PC-3 (cell line): ENCODE measurements around the gene MSL3B.

Experiments used
- EZH2 ChIP-seq: fragments of 300-600 bp; sonication (generic); IDR thresholded peaks from one replicate; pipeline ENCODE4 v1.6.1; 2017; ENCODE audit warnings: antibody characterized with exemption, mild to moderate bottlenecking, low read length; ENCODE audit not compliant: unreplicated experiment
- EZH2phosphoT487 ChIP-seq: fragments of 300-600 bp; sonication (generic); IDR thresholded peaks from 2 replicates; pipeline ENCODE4 v1.6.1; 2018; ENCODE audit warnings: mild to moderate bottlenecking, antibody characterized with exemption, low read length, borderline replicate concordance
- TF ChIP-seq, protein P1 (sequence below): fragments of 300-600 bp; sonication (generic); conservative IDR thresholded peaks from 2 replicates; pipeline ENCODE4 v1.5.1; 2017; ENCODE audit warnings: antibody characterized with exemption, low read depth, mild to moderate bottlenecking, low read length

DNA sequence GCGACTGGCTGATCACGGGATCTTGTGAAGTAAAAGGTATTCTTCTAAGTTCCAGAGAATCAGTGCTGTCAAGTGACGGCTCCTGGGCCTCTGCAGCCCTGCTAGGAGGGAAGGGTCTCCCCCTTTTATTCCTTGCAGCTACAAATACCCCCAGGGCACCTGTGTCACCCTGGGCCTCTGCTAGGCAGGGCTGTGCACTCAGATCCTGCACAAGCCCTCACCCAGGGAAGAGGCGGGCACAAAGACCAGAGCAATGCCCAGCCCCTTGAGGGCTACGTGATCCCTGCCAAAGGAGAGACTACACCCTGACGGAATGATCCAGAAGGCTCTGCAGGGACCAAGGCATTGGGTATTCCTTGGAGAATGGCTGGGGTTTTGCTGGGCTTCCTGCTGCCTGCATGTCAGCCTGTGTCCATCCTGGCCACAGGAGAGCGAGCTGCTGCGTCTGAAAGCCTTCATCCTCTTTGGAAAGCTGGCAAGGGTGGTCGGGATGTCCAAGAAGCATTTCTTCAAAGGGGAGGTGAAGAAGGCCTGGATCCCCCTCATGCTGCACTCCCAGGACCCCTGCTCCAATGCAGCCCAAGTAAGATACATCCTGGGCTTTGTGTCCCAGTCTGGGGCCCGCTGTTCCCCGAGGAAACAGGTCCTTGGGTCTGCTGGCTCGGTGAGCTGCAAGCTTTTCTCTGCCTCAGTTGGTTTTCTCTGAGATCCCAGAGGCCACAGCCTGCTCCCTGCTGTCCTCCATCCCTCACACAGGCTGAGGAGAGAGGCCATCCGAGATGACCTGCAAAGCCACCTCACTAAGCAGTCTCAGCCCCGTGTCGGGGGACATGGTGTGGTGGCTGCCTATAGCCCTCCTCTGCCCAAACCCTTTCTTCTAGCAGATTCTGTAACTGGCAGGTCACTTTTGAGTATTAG lies 38.7 kb downstream of the MSL3B start:
- TF ChIP-seq EZH2 (no peak), EZH2phosphoT487 (no peak)
- TF ChIP-seq, protein P1, sequence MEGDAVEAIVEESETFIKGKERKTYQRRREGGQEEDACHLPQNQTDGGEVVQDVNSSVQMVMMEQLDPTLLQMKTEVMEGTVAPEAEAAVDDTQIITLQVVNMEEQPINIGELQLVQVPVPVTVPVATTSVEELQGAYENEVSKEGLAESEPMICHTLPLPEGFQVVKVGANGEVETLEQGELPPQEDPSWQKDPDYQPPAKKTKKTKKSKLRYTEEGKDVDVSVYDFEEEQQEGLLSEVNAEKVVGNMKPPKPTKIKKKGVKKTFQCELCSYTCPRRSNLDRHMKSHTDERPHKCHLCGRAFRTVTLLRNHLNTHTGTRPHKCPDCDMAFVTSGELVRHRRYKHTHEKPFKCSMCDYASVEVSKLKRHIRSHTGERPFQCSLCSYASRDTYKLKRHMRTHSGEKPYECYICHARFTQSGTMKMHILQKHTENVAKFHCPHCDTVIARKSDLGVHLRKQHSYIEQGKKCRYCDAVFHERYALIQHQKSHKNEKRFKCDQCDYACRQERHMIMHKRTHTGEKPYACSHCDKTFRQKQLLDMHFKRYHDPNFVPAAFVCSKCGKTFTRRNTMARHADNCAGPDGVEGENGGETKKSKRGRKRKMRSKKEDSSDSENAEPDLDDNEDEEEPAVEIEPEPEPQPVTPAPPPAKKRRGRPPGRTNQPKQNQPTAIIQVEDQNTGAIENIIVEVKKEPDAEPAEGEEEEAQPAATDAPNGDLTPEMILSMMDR = no peak
